Measurements from ENCODE around the gene HOXD8.

The HOXD8 gene

GRCh38 chr2:176089843-176090395 is 39.6 kb upstream of the HOXD8 start:
- DNase-seq (ENCODE audit: insufficient read length, low spot score) = no peak
- no peak for FAIRE-seq

- FAIRE-seq = no peak
- no peak for DNase-seq (ENCODE audit: insufficient read length, low spot score)
Observed at GRCh38 chr2:176090862-176091261, 38.6 kb upstream of the HOXD8 start.

GRCh38 chr2:176091329-176092258 is 37.9 kb upstream of the HOXD8 start:
- no peak for DNase-seq (ENCODE audit: insufficient read length, low spot score)

GRCh38 chr2:176092270-176093144 is 37.0 kb upstream of the HOXD8 start, which contains the start of gene HOXD13:
Gene HOXD13, plus strand, starts transcription at chr2:176092721. Its CDS starts 170 bp downstream, at chr2:176092891.
- no peak for DNase-seq (ENCODE audit: insufficient read length, low spot score)
- no peak for FAIRE-seq

More at GRCh38 chr2:176091329-176092258, 37.9 kb upstream of the HOXD8 start:
- FAIRE-seq = no peak

GRCh38 chr2:176093145-176093897 is 36.2 kb upstream of the HOXD8 start:
- FAIRE-seq (peak; percentile 95), DNase-seq (ENCODE audit: insufficient read length, low spot score) (no peak)

- DNase-seq (ENCODE audit: insufficient read length, low spot score) (no peak), FAIRE-seq (no peak)
Observed at GRCh38 chr2:176093898-176094249, 35.6 kb upstream of the HOXD8 start.

- FAIRE-seq (no peak), DNase-seq (ENCODE audit: insufficient read length, low spot score) (no peak)
Observed at GRCh38 chr2:176094349-176094748, 35.2 kb upstream of the HOXD8 start.

GRCh38 chr2:176095421-176095820 is 34.1 kb upstream of the HOXD8 start:
- no peak for FAIRE-seq
- DNase-seq (ENCODE audit: insufficient read length, low spot score) = no peak

GRCh38 chr2:176096243-176096985 is 33.1 kb upstream of the HOXD8 start:
- FAIRE-seq (no peak), DNase-seq (ENCODE audit: insufficient read length, low spot score) (no peak)

GRCh38 chr2:176096986-176097819 is 32.3 kb upstream of the HOXD8 start:
- peak; percentile 84 for DNase-seq (ENCODE audit: insufficient read length, low spot score)
- FAIRE-seq = peak; percentile 86

- DNase-seq (ENCODE audit: insufficient read length, low spot score) (no peak), FAIRE-seq (no peak)
Observed at GRCh38 chr2:176097820-176098365, 31.6 kb upstream of the HOXD8 start.

- DNase-seq (ENCODE audit: insufficient read length, low spot score) (no peak), FAIRE-seq (no peak)
Observed at GRCh38 chr2:176098366-176099158, 30.9 kb upstream of the HOXD8 start.

GRCh38 chr2:176099159-176099727 is 30.3 kb upstream of the HOXD8 start:
- DNase-seq (ENCODE audit: insufficient read length, low spot score) = no peak
- FAIRE-seq = no peak

GRCh38 chr2:176099728-176100546 is 29.6 kb upstream of the HOXD8 start, which contains the start of gene HOXD12:
Gene HOXD12, plus strand, starts transcription at chr2:176099795. Its CDS starts 7 bp downstream, at chr2:176099802.
- DNase-seq (ENCODE audit: insufficient read length, low spot score) (no peak), FAIRE-seq (no peak)

- no peak for DNase-seq (ENCODE audit: insufficient read length, low spot score)
- FAIRE-seq = no peak
Observed at GRCh38 chr2:176100547-176101140, 28.9 kb upstream of the HOXD8 start.

- no peak for DNase-seq (ENCODE audit: insufficient read length, low spot score)
- FAIRE-seq = no peak
Observed at GRCh38 chr2:176101216-176101830, 28.2 kb upstream of the HOXD8 start.

Measured in HTR-8/SVneo (cell line).